ENCODE measurements around the gene MAN1C1.

DNA sequence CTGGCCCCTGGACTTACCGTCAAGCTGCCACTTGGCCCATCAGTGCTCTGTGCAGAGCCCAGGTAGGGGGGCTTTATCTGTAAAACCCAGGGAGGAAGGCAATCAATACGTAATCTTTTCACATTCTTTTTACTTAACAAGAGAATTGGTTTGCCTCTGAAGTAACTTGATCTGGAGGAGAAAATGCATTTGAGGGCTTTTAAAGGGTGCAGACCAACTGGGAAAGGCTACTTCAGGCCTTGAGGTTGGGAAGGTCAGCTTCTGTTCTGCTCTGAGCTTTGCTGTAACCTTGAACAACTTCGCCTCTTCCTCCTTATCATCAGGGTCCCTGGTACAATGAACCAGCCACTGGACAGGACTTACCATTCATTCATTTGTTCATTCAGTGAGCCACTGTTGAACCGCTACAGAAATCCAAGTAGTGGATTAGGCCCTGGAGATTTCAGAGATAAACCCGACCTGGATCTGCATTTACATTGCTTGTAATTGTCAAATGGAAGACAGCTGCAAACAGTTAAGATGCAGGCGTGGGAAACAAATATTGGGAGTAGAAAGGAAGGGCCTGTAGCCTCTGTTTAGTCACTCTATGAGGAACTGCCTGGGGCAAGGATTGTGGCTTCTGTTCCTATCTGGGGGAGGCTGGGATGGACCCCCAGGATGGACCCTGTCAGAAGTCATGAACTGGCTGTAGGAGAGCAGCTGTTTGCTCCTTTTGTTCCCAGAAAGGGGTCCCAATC is 90.9 kb downstream of the MAN1C1 start:
- TF ChIP-seq, protein P1, sequence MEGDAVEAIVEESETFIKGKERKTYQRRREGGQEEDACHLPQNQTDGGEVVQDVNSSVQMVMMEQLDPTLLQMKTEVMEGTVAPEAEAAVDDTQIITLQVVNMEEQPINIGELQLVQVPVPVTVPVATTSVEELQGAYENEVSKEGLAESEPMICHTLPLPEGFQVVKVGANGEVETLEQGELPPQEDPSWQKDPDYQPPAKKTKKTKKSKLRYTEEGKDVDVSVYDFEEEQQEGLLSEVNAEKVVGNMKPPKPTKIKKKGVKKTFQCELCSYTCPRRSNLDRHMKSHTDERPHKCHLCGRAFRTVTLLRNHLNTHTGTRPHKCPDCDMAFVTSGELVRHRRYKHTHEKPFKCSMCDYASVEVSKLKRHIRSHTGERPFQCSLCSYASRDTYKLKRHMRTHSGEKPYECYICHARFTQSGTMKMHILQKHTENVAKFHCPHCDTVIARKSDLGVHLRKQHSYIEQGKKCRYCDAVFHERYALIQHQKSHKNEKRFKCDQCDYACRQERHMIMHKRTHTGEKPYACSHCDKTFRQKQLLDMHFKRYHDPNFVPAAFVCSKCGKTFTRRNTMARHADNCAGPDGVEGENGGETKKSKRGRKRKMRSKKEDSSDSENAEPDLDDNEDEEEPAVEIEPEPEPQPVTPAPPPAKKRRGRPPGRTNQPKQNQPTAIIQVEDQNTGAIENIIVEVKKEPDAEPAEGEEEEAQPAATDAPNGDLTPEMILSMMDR (IDR thresholded peaks at IDR 0.05): no peak
- TF ChIP-seq POLR2A (IDR thresholded peaks at IDR 0.05): no peak
